Esophagus muscularis mucosa (tissue), 4 donors: ENCODE data around the gene FBXW10B. TPM values are rescaled to one million over a fixed set of nuclear protein-coding genes. Genes with fewer than 3 reads are reported as not detected.
"Not testable (repeated sequence)": the region's sequence is repeated elsewhere in the genome, so short reads cannot be mapped to it uniquely, and the experiment has no call there.

Experiments
- DNase-seq: peaks from one replicate; pipeline ENCODE4 v3.0.0-alpha.2; 2017; ENCODE audit errors: extremely low spot score
- H3K27ac ChIP-seq, 4 donors: fragments of 200-600 bp; sonication (generic); replicated peaks in 1 of 4; 1 replicate in 3 of 4; 2 replicates in 1 of 4; pipeline ENCODE4 v1.5.1; 2016 to 2019; ENCODE audit warnings: mild to moderate bottlenecking in 1 of 4
- H3K27me3 ChIP-seq, 4 donors: fragments of 200-600 bp; sonication (generic); one replicate each; pipeline versions ENCODE4 v1.5.1 to v1.6.0; 2016 to 2019
- H3K36me3 ChIP-seq, 4 donors: fragments of 200-600 bp; sonication (generic); one replicate each; pipeline ENCODE4 v1.5.1; 2016 to 2019
- H3K4me1 ChIP-seq, 4 donors: fragments of 200-600 bp; sonication (generic); one replicate each; pipeline ENCODE4 v1.5.1; 2016 to 2019
- H3K4me3 ChIP-seq, 4 donors: fragments of 200-600 bp; sonication (generic); 1 replicate in 2 of 4; 2 replicates in 2 of 4; pipeline ENCODE4 v1.5.1; 2016 to 2019; ENCODE audit warnings: mild to moderate bottlenecking in 4 of 4, moderate library complexity in 1 of 4
- H3K9me3 ChIP-seq, 4 donors: fragments of 200-600 bp; sonication (generic); 1 replicate in 3 of 4; 2 replicates in 1 of 4; pipeline ENCODE4 v1.5.1; 2016 to 2019
- CTCF ChIP-seq, 3 experiments: fragments of 200-600 bp in 2 of 3; fragments of 450-650 bp in 1 of 3; sonication (generic) in 2 of 3; IDR thresholded peaks; one replicate each; pipeline ENCODE4 v1.5.1; 2017 to 2019; ENCODE audit warnings: antibody characterized with exemption in 3 of 3, mild to moderate bottlenecking in 2 of 3, moderate library complexity in 1 of 3
- EP300 ChIP-seq: sonication (generic); formaldehyde crosslinking; IDR thresholded peaks from one replicate; pipeline ENCODE4 v1.6.1; 2017; ENCODE audit warnings: antibody characterized with exemption
- POLR2A ChIP-seq: fragments of 450-650 bp; IDR thresholded peaks from one replicate; pipeline ENCODE4 v1.6.1; 2017; ENCODE audit warnings: antibody characterized with exemption, moderate library complexity, mild to moderate bottlenecking, low read depth
- POLR2AphosphoS5 ChIP-seq, 2 donors: sonication (generic); formaldehyde crosslinking; IDR thresholded peaks; one replicate each; pipeline ENCODE4 v1.6.1; 2017; ENCODE audit warnings: antibody characterized with exemption in 2 of 2
- WGBS: methylation state at CpG from one replicate; pipeline ENCODE4 v1.1.5; 2018; 5-methylcytosine and 5-hydroxymethylcytosine counted together
- intact Hi-C: fragments of 100-400 bp; cut with DNase I; formaldehyde crosslinking; loops from one replicate; pipeline ENCODE4 v1.15.1; 2023
- total RNA-seq, 4 donors: library from RNA; depleted of rRNA; stranded (reverse); fragments of >200 nt; gene quantifications; one replicate each; pipeline versions ENCODE4 v1.1.0 to v1.2.1, GENCODE V29; 2016

Gene FBXW10B
- total RNA-seq, result under 1 TPM in 1 of 4 donors, not detected in 3; 0.52 TPM

DNA sequence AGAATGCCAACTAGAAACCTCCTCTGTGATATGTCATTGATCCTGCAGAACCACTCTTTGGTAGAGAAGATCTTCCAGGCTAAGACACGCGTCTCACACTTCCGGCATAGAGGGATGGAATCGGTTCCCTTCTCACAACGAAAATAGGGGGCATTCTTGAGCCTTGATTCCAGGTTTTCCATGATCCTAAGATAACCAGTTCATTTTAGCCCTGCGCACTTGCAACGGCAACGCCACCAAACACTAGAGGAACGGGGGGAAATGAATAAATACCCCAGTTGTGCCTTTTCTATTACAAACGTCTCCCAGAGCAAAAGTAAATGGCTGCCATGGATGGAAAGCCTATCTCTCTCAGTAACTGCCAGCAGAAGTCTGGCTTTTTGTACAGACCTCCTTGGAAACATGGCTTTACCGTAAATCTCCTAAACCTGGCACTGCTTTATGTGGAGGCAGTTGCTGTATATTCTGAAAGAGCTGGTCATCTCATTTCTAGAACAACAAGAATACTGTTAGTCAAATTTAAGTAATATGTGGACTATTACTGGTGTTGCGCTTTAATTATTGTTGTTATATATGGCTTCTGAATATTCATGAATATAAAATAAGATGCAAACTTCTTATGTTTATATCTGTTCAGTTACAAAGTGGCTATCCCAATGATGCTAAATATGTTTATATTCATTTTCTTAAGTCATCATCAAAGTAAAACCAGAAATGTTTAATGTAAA, at the start of gene FBXW10B:
FBXW10B (minus strand) TSS at position 374 of the 728 bp plus-strand sequence; CDS start at position 182, 192 bp downstream.
- H3K9me3 ChIP-seq, H3K36me3 ChIP-seq, intact Hi-C loops, H3K27me3 ChIP-seq, H3K4me1 ChIP-seq, DNase-seq: not testable (repeated sequence)
- 53% methylated on average over 6 of the region's 12 CpGs for WGBS
- Histone ChIP-seq H3K27ac (peak within 1 kb of the TSS in 1 of 4 donors; percentile 18), H3K4me3 (peak within 1 kb of the TSS; percentile 31 to 46 (median 34))

DNA sequence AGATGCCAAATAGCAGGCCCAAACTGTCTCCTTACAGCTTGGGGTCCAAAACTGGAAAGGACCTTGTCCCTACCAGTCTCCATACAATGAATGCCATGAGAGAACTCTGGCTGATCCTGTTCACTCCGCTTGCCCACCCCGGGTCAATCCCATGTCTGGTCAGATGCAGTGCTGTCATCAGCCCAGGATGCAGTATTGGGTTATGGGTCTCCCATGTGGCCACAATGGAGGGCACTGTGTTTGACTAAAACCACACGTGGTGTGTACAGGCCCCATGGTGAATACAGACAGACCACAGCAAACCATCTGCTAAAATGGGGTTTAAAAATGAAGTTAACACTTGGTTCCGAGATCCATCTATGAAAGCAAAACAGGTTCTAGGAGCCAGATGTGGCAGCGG, 44.2 kb upstream of the FBXW10B start:
- Histone ChIP-seq H3K9me3 (no peaks in the 10 kb centered on the region), H3K27ac (no peak overlapping the region), H3K4me3 (no peak overlapping the region), H3K36me3 (peaks cover 0 to 10% (median 0%) of the 10 kb centered on the region in 4 donors), H3K4me1 (peaks cover 0 to 13% (median 0%) of the 10 kb centered on the region in 4 donors), H3K27me3 (no peaks in the 10 kb centered on the region)
- 96% methylated on average over 4 of the region's 5 CpGs for WGBS
- intact Hi-C loops, result no loop called here
- TF ChIP-seq CTCF (IDR thresholded peaks at IDR 0.05), result no peak
- TF ChIP-seq POLR2AphosphoS5 (IDR thresholded peaks at IDR 0.05), result no peak
- no peak for DNase-seq

DNA sequence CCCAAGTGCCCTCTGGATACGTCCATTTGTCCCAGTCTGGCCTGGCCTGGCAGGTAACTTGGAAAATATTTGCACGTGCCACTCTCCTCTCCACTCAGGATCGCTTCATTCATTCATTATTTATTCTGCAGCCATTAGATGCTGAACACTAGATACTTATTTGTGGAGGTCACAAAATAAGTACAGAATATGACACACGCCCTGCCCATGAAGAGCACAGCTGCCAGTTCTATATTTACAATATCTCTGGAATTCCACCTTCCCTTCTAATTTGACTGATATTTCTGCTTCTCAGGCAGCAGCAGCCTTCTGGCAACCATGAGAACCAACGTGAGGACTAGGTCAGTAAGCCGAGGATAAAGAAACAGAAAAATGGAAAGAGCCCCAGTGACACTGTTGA, 43.7 kb upstream of the FBXW10B start:
- H3K9me3 ChIP-seq, result no peaks in the 10 kb centered on the region
- intact Hi-C loops, result no loop called here
- H3K27me3 ChIP-seq, result no peaks in the 10 kb centered on the region
- no peak for TF ChIP-seq POLR2AphosphoS5 (IDR thresholded peaks at IDR 0.05)
- TF ChIP-seq CTCF (IDR thresholded peaks at IDR 0.05), result no peak
- TF ChIP-seq EP300, result no peak
- TF ChIP-seq POLR2A, result no peak
- H3K27ac ChIP-seq, result no peak overlapping the region
- H3K4me3 ChIP-seq, result no peak overlapping the region
- no peak for DNase-seq
- H3K36me3 ChIP-seq, result peaks cover 0 to 10% (median 0%) of the 10 kb centered on the region in 4 donors
- H3K4me1 ChIP-seq, result peaks cover 0 to 15% (median 0%) of the 10 kb centered on the region in 4 donors
- 88% methylated on average over 6 of the region's 6 CpGs for WGBS

DNA sequence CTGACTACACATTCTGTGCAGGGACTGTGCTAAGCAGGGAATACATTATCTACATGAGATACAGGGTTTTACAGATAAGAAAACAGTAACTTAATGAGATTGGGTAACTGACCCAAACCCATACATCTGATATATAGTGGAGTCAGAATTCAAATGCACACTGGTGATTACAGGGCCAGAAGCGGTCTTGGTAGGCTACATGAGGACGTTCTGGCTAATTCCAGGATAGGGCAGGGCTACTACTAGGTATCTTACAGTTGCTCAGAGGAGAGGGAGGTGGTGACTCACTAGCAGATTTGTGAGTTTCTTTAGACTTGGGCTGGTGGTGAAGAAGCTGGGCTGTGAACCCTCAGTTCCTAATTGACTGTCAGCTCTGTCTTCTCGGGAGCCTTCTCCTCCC, 43.2 kb upstream of the FBXW10B start:
- 93% methylated on average over 3 of the region's 3 CpGs for WGBS
- TF ChIP-seq CTCF (IDR thresholded peaks at IDR 0.05) (no peak), POLR2AphosphoS5 (IDR thresholded peaks at IDR 0.05) (no peak), EP300 (no peak), POLR2A (no peak)
- intact Hi-C loops, result no loop called here

DNA sequence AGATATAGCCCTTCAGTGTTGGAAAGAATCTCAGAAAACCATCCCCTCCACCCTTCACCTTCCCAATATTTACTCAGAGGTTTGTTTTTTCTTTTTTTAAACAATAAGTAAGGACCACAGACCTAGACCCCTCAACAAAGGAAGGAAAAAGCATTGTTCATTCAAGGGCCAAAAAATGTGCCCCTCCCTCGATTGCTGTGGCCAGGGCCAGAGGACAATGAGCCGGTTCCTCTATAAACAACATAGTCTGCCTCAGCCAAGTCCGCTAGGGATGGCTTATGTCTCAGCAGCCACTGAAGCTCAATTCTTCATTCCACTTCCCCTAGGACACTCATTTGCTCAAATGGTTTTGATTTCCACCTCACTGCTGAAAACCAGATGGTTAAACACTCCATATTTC, 40.6 kb upstream of the FBXW10B start:
- TF ChIP-seq POLR2AphosphoS5 (IDR thresholded peaks at IDR 0.05) (no peak), POLR2A (no peak), CTCF (IDR thresholded peaks at IDR 0.05) (no peak), EP300 (no peak)
- Histone ChIP-seq H3K27ac (no peak overlapping the region), H3K27me3 (no peaks in the 10 kb centered on the region), H3K4me3 (no peak overlapping the region), H3K9me3 (no peaks in the 10 kb centered on the region), H3K4me1 (peaks cover 0 to 15% (median 0%) of the 10 kb centered on the region in 4 donors), H3K36me3 (peaks cover 0 to 10% (median 0%) of the 10 kb centered on the region in 4 donors)
- 69% methylated on average over 3 of the region's 3 CpGs for WGBS
- DNase-seq, result no peak
- intact Hi-C loops, result no loop called here

More for the DNA sequence above, 43.2 kb upstream of the FBXW10B start:
- Histone ChIP-seq H3K4me3 (no peak overlapping the region), H3K27ac (no peak overlapping the region), H3K27me3 (no peaks in the 10 kb centered on the region), H3K36me3 (peaks cover 0 to 10% (median 0%) of the 10 kb centered on the region in 4 donors), H3K9me3 (no peaks in the 10 kb centered on the region), H3K4me1 (peaks cover 0 to 15% (median 0%) of the 10 kb centered on the region in 4 donors)
- DNase-seq, result no peak
